Activated T-helper 1 cell treated with Interleukin-2 at 50 U/mL for 16 hours (primary cell): ENCODE results near the gene TMED5.

Experiments used
- DNase-seq: peaks from one replicate; pipeline ENCODE4 v3.0.0-alpha.2; 2020; ENCODE audit warnings: low read depth

The TMED5 gene

GRCh38 chr1:93123201-93123783 lies 56.9 kb downstream of the TMED5 start:
- no peak for DNase-seq

- no peak for DNase-seq
Measured at GRCh38 chr1:93120614-93121013, 59.6 kb downstream of the TMED5 start.

- no peak for DNase-seq
Measured at GRCh38 chr1:93114391-93114790, 65.8 kb downstream of the TMED5 start.

- no peak for DNase-seq
Measured at GRCh38 chr1:93113127-93113526, 67.1 kb downstream of the TMED5 start.

- DNase-seq = no peak
Measured at GRCh38 chr1:93111561-93111960, 68.7 kb downstream of the TMED5 start.

- no peak for DNase-seq
Measured at GRCh38 chr1:93111065-93111464, 69.1 kb downstream of the TMED5 start.

GRCh38 chr1:93109578-93109977 lies 70.6 kb downstream of the TMED5 start:
- DNase-seq = no peak

GRCh38 chr1:93108335-93108734 lies 71.9 kb downstream of the TMED5 start:
- DNase-seq = no peak

- DNase-seq = no peak
Measured at GRCh38 chr1:93107395-93107794, 72.8 kb downstream of the TMED5 start.

GRCh38 chr1:93106226-93106625 lies 74.0 kb downstream of the TMED5 start:
- DNase-seq = no peak

- no peak for DNase-seq
Measured at GRCh38 chr1:93102142-93102541, 78.1 kb downstream of the TMED5 start.
